ENCODE results near the gene DLG1.
"Not testable (repeated sequence)": the region's sequence is repeated elsewhere in the genome, so short reads cannot be mapped to it uniquely, and the experiment has no call there.

The DLG1 gene

DNA sequence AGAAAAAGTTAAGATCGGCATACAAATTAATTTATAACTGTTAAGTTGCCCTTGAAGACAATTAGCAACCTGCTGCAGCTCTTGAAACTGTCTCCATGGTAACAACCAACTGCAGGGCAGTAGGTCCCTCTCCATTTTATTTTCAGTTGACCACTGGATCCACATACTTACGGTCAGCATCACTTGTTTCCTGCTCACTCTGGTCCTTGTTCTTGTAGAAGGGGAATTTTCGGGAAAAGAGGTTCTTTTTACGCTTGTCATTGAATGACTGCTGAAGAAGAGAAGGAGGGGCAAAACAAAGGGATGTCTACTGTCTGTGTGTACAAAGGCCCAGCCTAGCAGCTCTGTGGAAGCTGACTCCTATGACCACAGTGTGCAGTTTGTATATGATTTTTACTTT is 222.0 kb downstream of the DLG1 start:
- no peak for DNase-seq

DNA sequence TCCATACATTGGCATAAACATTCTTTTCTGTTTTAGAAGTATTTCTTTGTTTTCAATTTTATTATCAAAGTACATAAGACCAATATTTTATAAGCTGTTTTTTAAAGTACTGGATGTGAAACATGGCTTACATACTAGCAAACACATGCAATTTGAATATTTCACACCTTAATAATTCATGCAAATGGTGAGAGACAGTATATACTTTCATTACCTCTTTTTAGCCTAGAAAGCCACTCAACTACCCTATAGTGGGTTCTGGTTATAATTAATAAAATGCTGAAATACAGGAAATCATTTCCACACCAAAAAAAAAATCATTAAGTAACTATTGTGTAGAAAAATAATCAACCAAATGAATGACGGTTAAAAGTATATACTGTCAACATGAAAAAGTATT is 230.3 kb downstream of the DLG1 start:
- DNase-seq, result no peak

GRCh38 chr3:197064771-197065170 is 233.6 kb downstream of the DLG1 start:
- no peak for DNase-seq

DNA sequence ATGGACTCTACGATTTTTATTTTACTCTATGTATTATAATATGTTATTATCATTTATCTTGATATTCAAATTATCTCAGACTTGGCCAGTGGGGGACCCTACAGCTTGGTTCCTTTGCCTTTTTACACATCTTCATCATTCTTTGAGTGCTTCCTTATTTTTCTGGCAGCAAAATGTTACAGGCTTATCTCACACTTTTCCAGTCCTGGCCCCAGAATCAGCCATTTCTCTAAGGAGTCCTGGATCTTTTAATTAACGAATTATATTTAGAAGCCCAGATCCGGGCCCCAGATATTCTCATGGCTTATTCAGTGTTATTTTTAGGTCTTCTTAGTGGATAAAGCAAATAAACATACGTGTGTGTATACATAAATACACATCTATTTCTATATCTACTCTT is 236.0 kb downstream of the DLG1 start:
- DNase-seq, result no peak

- not testable (repeated sequence) for DNase-seq
Measured at GRCh38 chr3:197051637-197052036, 246.8 kb downstream of the DLG1 start.

DNA sequence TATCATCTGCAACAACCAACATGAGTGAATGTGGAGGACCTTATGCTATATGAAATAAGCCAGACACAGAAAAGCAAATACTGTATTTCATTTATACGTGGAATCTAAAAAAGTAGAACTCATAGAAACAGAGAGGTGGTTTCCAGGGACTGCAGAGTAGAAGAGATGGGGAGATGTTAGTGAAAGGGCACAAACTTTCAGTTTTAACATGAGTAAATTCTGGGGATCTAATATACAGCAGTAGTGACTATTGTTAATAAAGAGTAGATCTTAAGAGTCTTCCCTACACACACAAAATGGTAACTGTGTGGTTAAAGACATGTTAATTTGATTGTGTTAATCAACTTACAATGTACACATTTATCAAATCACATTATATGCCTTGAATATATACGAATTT is 247.9 kb downstream of the DLG1 start:
- no peak for DNase-seq

- no peak for DNase-seq
Measured at GRCh38 chr3:197042539-197042938, 255.9 kb downstream of the DLG1 start.

DNA sequence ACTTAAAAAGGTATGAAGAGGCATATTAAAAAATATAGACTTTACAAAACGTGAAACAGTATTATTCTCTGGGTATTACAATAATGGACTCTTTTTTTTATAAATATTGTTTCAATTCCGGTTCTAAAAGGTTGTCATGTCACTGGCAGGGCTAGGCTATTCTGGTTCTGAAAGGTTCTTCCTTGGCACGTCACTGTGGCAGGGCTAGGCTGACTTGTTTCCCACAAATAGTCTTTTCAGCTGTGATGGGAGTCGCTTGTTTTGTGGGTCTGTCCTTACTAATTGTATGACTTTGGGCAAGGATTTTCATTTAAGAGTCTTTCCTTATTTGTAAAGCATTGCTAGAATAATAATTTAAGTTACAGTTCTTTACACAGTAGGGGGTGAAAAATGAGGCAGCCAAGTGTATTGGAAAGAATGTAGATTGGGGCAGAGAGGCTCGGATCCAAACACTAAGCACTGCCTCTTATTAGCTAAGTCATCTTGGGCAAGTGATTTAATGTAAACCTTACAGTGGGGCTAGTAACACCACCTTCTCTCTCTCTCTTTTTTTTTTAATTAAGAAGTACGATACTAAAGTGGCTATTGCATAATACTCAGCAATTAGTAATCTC is 256.4 kb downstream of the DLG1 start:
- DNase-seq, result no peak

- no peak for DNase-seq
Measured at GRCh38 chr3:197040658-197041057, 257.8 kb downstream of the DLG1 start.

GRCh38 chr3:197038679-197039462 is 259.5 kb downstream of the DLG1 start:
- DNase-seq, result no peak

DNA sequence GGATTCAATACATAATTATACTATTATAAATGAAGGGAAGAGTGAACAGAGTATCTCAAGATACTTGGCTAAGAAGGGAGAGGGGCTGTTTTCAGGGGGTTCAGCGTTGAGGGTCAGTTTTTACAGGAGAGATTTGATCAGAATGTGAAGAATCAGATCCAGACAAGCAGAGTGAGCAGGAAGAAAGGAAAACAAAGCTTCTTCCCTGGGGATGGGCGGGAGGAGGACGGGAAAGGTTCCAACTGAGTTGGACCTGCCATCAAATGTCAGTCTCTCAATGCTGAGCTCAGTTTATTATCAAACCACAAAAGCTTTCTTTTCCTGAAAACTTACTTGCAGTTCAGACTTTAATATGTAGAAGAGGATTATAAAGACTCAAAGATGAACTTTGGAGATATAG is 262.8 kb downstream of the DLG1 start:
- DNase-seq, result no peak

- DNase-seq, result peak; percentile 12
Measured at GRCh38 chr3:197034778-197035177, 263.6 kb downstream of the DLG1 start.

DNA sequence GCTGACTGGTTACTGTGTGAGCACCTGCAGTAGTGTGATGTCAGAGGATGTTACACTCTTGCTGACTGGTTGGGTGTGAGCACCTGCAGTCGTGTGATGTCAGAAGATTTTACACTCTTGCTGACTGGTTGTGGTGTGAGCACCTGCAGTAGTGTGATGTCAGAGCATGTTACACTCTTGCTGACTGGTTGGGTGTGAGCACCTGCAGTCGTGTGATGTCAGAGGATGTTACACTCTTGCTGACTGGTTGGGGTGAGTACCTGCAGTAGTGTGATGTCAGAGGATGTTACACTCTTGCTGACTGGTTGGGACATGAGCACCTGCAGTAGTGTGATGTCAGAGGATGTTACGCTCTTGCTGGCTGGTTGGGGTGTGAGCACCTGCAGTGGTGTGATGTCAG is 264.6 kb downstream of the DLG1 start:
- not testable (repeated sequence) for DNase-seq

DNA sequence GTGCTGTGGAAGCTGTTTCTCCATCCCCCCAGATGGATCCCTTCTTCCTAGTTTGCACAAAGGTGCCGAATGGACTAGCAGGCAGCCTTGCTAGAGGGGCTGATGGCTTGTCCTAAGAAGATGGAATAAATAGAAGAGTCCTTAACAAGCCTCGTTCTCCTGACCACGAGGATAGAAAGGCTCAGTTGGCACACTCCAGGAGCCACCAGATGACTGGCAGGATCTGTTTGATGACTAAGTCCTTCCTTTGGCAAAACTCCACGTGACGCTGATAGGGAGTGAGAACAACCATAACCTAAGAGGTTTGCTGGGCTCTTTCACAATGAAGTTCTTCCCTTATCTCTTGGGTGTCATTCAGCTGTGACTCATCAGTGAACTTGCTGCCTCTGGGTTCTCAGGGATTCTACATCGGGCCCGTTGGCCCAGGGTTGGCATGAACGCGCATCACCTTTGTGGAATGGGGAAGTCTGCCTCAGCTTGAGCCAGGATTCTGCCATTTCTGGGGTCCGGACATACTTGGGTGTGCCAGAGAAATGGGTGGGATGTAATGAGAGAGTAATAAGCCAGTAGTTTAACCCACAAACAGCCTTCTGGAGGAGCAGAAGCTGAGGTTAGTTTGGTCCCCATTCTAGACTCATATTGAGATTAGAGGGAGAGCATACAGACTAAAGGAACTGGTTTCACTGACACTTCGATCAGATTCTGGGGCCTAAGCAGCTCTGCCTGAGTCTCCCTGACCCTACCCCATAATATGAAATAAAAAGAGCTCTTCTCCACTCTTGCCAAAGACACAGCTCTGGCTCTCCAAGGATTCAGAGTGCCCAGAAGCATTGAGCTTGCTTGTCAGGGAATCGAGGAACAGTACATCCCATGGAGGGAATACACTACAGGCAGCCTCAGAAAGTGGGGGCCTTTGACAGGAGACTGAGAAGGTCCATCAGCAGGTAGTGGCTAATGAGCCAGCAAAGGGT is 266.8 kb downstream of the DLG1 start:
- peak; percentile 64 for DNase-seq

DNA sequence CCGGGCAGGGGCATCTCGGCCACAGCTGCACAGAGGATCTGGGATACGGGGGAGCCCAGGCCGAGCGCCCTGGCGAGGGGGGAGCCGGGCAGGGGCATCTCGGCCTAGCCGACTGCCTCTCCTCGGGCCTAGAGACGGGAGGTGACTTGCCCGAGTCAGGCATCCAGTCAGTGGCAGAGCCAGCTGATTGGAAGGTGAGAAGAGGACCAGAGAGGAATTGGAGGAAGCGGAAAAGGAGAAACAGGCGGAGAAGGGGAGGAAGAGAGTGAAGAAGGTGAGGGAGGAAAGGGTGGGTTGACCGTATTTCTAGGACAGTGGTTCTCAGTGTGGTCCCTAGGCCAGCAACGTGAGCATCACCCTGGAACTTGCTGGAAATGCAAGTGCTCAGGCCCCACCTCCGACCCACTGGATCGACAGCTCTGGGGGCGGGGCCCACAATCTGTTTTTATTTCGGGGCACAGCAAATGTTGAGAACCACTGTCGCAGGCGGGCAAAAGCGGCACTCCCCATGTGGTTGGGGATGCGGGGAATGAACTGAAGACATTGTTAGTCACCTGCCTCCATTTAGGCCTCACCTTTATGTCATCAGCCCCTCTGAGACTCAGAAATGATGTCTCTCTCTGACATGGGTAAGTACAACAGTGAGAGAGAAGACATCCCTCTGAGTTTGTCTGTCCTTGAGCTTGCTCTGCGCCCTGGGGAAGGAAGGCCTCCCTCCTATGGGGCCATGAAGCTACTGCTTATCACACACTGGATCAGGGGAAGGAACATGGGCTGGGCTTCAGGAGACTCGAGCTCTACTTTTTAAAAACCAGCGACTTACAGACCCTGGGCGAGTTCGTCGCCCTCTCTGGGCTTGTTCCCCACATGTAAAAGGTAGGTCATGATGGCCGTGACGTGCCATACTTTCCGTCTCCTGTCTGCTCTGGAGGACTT is 267.8 kb downstream of the DLG1 start:
- peak; percentile 23 for DNase-seq

- peak; percentile 85 for DNase-seq
Measured at GRCh38 chr3:197029511-197030167, 268.8 kb downstream of the DLG1 start, which contains the start of gene MELTF. TSS of gene MELTF (minus strand) at chr3:197029817. CDS start at chr3:197029702, 115 bp downstream.

DNA sequence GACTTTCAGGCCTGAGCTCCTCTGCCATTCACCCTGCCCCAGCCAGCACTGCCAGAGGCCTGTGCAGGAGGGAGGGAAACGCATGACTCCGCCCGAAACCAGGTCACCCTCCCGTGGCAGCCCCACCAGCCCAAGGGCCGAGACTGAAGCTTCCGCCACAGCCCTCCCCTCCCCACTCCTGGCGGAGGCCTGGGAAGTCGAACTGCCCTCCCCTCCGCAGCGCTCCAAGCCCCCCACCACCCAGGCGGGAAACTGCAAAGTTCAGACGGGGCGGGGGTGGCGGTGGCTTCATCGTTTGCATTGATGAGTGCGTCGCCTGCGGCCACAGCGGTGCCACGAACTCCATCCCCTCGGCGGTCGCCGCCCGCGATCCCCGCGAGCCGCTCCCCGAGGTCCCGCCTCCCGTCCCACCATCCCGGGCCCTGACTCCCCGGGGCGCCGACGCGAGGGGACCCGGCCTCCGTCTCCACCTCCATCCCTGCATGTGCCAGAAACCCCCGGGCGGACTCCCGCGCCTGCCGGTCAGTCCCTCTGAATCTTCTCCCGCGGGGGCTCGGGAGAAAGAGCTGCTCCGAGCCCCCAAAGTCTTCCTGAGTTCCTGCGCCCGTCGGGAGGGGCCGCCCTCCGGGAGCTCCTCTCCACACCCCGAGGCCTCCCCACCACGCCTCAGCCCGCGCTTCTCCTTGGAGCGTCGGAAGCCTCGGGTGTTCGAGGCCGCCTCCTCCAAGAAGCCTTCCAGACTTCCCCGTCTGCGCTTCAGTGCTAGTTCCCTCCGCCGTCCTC is 269.5 kb downstream of the DLG1 start:
- DNase-seq, result peak; percentile 48

DNA sequence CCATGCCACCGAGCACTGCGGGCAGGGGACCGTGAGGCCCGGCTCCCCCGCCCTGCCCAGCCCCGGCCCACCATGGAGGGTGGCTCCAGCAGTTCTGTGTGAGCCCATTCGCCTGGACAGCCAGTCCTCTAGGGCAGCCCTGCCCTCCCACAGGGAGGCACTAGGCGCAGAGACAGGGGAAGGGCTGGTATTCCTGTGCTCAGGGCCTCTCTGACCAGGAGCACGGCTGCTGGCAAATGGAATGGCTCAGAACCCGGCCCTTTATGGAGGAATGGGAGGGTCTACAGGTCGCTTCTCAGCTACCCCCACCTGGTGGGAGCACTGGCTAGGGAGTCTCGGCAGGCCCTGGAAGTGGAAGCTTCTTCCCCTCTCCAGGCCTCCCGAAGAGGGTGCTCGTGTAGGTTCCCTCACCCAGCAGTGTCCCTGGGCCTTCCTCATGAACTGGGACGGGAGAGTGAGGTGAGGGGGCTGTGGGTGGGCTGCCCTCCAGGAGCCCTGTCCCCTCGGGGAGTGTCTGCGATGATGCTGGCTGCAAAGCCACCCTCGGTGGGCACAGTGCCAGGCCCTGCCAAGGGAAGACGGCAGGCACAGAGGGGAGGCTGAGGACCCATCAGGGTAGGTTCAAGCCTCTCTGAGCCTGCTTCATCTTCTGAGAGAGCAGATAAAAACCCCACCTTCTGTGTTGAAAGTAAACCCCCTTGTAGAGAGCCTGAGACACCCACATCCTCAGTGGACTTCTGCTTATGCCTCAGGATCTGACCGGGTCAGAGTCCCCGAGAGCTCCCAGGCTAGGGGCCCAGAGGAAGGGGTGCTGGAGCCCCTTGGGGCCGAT is 270.3 kb downstream of the DLG1 start:
- DNase-seq, result peak; percentile 23

DNA sequence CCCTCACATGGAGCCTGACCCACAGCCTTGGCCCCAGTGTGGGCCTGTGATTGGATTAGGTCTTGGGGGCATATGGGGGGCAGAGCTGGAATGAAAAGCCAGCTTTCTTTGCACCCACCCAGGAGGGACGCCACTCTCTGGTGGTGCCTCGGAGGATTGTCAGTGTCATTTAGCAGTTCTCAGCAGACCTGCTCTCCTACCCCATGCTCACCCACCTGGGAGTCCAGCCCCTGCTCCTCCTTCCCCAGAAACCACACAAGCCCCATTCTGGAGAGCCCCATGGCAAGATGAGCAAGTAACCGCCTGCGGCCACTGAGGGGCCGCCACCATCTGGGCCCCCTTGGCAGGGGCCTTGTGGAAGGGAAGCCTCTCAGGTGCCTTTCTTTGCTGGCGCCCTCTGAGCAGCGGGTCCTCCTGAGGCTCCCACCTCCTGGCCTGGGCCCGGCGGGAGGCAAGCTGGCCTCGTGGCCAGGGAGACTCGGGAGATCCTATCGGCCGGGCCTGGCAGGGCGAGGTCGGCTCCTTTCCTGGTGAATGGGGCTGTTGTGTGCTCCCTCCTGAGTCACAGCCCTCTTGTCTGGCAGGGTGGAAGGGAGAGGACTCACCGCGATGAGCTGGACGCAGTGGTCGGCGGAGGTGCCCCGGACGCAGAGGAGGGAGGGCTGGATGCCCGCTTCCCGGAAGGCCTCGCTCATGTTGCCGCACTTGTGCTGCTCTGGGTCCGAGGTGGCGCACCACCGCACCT is 271.1 kb downstream of the DLG1 start:
- DNase-seq, result peak; percentile 20

All from stimulated activated CD8-positive, alpha-beta memory T cell treated with anti-CD3 and anti-CD28 coated beads, Interleukin-4, amount 100 ng/mL, for 48 hours (primary cell).